EL (cell line): Measurements from ENCODE around the gene STEAP3.

Source experiments
- DNase-seq: peaks from one replicate; pipeline ENCODE4 v3.0.0-alpha.2; 2016

STEAP3 gene

DNA sequence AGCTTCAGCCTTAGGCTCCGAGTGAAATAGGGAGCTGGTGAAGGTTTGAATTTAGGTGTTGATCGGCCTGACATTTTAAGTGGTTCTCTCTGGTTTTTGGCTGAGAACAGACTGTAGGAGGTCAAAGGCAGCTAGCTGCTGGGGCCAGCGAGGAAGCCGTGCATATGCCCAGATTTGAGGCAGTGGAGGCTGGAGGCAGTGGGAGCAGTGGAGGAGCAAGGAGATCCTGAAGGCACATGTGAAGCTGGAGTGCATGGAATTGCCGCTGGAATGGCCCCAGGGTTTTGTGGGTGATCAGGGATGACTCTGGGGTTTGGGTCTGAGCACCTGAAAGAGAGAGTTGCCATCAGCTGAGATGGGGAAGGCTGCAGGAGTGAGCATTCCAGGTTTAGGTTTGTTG is 25.1 kb downstream of the STEAP3 start:
- DNase-seq = no peak

GRCh38 chr2:119249311-119249710 is 25.7 kb downstream of the STEAP3 start:
- no peak for DNase-seq

- no peak for DNase-seq
These were observed 26.5 kb downstream of the STEAP3 start for GRCh38 chr2:119249855-119250717.

- no peak for DNase-seq
These were observed 27.2 kb downstream of the STEAP3 start for GRCh38 chr2:119250718-119251290.

GRCh38 chr2:119251652-119252051 is 28.0 kb downstream of the STEAP3 start:
- DNase-seq = no peak

GRCh38 chr2:119252186-119253113 is 28.8 kb downstream of the STEAP3 start:
- DNase-seq = peak; percentile 93

DNA sequence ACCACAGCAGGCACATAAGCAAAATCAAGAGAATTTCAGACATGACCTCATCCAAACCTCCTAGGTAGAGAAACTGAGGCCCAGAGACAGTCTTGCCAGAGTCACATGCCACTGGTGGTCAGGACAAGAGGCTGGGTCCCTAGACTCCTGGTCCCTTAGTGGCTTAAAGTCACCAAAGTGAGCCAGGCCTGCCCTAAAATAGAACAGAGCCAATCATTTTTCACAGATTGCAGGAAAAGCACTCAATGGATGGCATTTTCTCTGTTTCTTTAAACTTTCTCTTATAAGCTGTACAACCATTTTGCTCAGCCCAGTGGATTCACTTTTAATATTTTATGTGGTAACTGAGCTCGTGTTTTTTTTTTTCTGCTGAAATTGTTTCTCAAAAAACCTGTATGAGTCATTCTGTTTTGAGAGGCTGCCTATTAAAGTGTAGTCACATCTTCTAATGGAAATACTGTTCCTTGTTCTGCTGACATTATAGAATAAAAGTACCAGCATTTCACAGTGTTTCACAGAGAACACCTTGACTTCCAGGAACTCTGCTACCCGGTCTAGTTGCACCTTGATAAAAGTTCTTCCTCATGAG is 29.6 kb downstream of the STEAP3 start:
- peak; percentile 50 for DNase-seq

GRCh38 chr2:119253760-119254600 is 30.3 kb downstream of the STEAP3 start:
- no peak for DNase-seq

DNA sequence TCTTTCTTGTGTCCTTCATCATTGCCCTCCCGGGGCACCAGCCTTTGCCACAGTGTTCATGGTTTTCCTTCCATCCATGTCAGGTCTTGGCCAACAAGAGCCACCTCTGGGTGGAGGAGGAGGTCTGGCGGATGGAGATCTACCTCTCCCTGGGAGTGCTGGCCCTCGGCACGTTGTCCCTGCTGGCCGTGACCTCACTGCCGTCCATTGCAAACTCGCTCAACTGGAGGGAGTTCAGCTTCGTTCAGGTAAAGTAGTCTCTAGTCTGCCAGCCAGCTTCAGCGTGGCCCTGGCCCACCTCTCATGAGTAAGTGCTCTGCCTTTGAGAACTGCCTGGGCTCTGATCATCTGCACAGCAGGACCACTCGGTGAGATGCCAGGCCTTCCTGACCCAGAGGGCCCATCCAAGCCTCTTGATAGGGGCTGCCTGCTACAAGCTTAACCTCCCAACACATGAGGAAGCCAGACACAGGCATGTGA is 31.0 kb downstream of the STEAP3 start:
- DNase-seq = no peak

DNA sequence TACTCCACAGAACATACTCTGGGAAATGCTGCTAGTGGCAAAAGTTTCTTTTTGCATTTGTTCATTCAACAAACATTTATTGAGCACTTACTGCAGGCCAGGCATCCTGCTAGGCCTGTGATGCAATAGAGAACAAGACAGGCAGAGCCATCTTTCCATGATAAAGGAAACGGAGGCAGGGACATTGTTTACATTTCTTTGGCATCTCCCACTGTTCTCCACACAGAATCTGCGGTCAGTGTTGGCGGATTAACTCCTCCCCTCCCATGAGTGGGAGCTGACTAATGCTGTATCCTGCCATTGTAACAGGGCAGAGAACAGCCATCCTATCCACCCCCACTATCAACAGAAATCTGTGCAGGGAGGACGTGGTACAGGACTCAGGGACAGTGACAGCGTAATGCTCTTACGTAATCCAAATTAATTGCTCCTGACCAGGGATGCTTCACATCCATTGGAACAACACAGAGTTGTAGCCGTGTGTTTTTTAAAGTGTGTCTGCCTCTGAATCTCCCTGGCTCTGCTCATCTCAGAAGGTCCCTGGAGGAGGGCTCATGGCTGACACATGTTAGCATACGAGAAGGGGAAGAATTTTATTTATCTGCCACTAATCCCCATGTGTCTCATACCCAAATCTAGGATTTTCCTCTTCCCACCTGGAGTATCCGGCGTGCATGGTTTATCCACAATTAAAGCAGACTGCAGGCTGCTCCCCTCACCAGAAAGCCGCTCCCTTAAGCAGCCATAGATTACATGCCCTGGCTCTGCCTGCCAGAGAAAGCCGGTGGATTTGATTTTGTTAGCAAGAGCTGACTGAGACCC is 32.3 kb downstream of the STEAP3 start:
- peak; percentile 98 for DNase-seq

DNA sequence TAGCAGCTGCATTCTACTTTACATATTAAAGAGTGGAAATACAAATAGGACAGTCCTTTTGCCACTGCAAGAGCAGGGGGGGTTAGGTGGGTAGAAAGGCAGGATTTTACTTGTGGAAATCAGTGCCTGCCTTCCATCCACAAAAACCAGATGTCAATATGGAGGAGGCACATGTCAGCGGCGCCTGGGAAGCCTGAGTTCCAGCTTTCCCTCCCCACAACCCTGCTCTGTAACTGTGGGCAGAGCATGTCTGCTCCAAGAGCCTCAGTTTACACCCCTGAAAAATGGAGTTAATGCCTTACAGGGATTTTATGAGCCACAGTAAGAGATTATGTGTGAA is 32.9 kb downstream of the STEAP3 start:
- DNase-seq = no peak

DNA sequence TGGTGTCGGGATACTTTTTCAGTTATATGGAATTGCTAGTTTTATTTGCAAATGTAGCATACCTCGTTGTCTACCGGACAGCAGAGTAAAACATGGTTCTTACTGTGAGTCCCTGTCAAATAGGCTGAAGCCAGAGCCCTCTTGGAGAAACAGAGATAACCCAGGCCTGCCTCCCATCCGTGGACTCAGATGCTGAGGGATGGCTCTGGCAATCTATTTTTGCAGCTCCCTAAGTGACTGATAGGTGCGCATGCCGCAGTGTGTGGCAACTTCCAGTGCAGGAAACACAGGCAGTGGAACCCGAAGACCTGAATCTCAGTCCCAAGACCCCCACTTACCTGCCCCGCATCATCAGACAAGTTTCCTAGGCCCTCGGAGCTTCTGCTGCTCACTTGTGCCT is 33.6 kb downstream of the STEAP3 start:
- DNase-seq = no peak

- DNase-seq = no peak
These were observed 35.7 kb downstream of the STEAP3 start for GRCh38 chr2:119259296-119259860.

GRCh38 chr2:119260646-119261492 is 37.2 kb downstream of the STEAP3 start:
- peak; percentile 57 for DNase-seq

GRCh38 chr2:119261493-119262225 is 38.0 kb downstream of the STEAP3 start:
- no peak for DNase-seq

GRCh38 chr2:119263025-119263424 is 39.4 kb downstream of the STEAP3 start:
- DNase-seq = no peak

- no peak for DNase-seq
These were observed 40.0 kb downstream of the STEAP3 start for GRCh38 chr2:119263656-119264055.

DNA sequence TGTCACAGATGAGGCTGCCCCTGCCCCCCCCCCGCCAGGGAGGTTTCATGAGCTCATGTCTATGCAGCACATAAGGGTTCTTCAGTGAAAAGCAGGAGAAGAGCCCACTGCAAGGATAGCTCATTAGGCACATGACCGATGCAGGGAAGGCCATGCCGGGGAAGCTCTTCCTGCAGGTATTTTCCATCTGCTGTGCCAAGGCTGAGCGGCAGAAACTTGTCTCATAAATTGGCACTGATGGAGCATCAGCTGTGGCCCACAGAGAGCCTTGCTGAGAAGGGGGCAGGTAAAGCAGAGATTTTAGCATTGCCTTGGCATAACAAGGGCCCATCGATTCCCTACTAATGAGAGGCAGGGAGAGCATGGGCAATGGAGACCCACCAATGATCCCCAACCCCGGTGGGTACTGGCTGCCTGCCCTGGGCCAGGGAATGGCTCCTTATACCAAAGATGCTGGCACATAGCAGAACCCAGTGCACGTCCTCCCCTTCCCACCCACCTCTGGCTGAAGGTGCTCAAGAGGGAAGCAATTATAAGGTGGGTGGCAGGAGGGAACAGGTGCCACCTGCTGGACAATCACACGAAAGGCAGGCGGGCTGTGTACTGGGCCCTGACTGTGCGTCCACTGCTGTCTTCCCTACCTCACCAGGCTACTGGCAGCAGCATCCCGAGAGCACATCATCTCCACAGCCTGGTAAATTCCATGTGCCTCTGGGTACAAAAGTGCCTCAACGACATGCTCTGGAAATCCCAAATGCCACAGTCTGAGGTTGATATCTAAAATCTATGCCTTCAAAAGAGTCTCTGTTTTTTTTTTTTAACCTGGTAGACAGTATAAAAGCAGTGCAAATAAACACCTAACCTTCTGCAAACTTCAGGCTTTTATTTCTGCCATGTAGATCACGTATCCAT is 41.4 kb downstream of the STEAP3 start:
- peak; percentile 57 for DNase-seq
